GM12864 (cell line): Measurements from ENCODE around the gene SLC16A6.
"Not testable (repeated sequence)": the region's sequence is repeated elsewhere in the genome, so short reads cannot be mapped to it uniquely, and the experiment has no call there.

ENCODE experiments used
- DNase-seq: peaks from one replicate; pipeline ENCODE4 v3.0.0-alpha.2; 2011; ENCODE audit warnings: low read depth
- H3K4me3 ChIP-seq: 2 replicates; pipeline ENCODE4 v1.5.1; 2011; ENCODE audit warnings: mild to moderate bottlenecking, low read depth, low read length, control low read depth
- CTCF ChIP-seq: IDR thresholded peaks from 2 replicates; pipeline ENCODE4 v1.5.1; 2011; ENCODE audit warnings: low read depth, mild to moderate bottlenecking, moderate library complexity, low read length, control low read depth, inconsistent platforms; ENCODE audit errors: missing control alignments

Gene SLC16A6

GRCh38 chr17:68319410-68320162, 28.7 kb upstream of the SLC16A6 start:
- no peak for TF ChIP-seq CTCF
- no peak overlapping the region for H3K4me3 ChIP-seq
- DNase-seq, result no peak

DNA sequence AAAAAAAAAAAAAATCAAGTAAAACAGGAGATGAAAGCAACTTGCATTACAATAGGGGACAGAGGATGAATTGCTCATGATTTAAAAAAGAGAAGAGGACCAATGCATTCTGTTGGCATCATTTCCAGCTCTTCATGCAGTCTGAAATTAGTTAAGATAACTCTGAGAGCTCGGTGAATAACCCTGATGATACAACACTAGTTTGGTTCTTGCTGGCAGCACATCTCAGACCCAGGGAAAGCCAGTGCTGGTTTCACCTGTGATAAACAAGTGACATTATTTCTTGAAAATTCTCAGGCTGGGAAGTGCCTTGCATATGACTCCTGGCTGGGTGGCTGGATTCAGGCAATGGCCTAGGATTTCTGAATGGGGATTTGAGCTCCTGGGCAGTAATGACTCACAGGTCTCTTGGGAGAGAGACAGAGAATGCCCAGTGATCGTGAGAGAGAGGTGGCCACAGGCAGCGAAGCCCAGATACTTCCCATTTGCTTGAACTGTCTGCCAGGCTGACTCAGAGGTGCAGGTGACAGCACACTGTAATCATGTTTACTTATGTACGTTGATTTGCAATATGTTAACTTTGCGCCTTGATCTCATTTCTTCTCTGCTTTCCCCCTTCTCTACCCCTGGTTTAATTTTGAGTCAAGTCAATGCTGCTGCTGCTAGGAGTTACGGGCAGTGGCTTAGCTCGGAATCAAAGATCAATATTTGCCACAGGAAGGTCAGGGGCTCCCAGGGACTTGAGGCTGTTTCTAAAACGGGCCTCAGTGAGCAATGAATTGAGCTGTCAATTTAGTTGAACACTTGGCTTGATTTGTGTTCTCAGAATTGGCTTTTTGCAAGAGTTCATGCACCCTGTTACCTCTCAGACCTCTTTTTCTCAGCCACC, 27.4 kb upstream of the SLC16A6 start:
- TF ChIP-seq CTCF, result no peak

GRCh38 chr17:68317458-68317857, 26.5 kb upstream of the SLC16A6 start:
- DNase-seq, result no peak
- TF ChIP-seq CTCF, result no peak

More for the DNA sequence above, 27.4 kb upstream of the SLC16A6 start:
- no peak for DNase-seq
- H3K4me3 ChIP-seq, result no peak overlapping the region

GRCh38 chr17:68315930-68316329, 25.0 kb upstream of the SLC16A6 start:
- no peak overlapping the region for H3K4me3 ChIP-seq
- no peak for TF ChIP-seq CTCF
- DNase-seq, result no peak

More at GRCh38 chr17:68317458-68317857, 26.5 kb upstream of the SLC16A6 start:
- H3K4me3 ChIP-seq, result no peak overlapping the region

DNA sequence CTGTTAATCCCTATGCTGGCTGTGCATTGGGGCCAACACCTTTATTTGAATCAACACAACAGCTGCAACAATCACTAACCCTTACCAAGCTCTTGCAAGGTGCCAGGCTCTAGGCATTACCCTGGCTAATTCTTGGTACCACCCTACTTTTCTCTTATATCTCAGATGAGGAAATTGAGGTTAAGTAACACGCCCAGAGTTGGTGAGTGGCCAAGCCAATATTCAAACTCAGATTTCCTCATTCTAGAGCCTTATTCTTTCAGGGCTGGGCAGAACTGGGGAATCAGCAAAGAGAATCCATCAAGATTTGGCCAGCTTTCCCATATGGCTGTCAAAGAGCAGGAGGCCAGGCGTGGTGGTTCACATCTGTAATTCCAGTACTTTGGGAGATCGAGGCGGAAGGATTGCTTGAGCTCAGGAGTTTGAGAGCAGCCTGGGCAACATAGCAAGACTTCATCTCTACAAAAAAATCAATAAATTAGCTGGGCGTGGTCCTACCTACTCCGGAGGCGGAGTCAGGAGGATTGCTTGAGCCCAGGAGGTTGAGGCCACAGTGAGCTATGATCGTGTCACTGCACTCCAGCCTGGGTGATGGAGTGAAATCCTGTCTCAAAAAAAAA, 24.1 kb upstream of the SLC16A6 start:
- H3K4me3 ChIP-seq, result no peak overlapping the region
- no peak for DNase-seq
- no peak for TF ChIP-seq CTCF

GRCh38 chr17:68310152-68310551, 19.2 kb upstream of the SLC16A6 start:
- no peak overlapping the region for H3K4me3 ChIP-seq
- DNase-seq, result no peak
- no peak for TF ChIP-seq CTCF

DNA sequence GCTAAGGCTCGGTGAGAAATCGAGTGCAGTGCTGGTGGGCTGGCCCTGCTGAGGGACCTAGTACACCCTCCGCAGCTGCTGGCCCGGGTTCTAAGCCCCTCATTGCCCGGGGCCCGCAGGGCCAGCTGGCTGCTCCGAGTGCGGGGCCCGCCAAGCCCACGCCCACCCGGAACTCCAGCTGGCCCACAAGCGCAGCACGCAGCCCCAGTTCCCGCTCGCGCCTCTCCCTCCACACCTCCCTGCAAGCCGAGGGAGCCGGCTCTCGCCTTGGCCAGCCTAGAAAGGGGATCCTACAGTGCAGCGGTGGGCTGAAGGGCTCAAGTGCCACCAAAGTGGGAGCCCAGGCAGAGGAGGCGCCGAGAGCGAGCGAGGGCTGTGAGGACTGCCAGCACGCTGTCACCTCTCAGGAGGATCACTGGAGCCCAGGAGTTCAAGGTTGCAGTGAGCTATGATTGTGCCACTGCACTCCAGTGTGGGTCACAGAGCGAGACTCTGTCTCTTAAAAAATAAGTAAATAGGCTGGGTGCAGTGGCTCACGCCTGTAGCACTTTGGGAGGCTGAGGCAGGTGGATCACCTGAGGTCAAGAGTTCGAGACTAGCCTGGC, 18.2 kb upstream of the SLC16A6 start:
- DNase-seq, H3K4me3 ChIP-seq: not testable (repeated sequence)

DNA sequence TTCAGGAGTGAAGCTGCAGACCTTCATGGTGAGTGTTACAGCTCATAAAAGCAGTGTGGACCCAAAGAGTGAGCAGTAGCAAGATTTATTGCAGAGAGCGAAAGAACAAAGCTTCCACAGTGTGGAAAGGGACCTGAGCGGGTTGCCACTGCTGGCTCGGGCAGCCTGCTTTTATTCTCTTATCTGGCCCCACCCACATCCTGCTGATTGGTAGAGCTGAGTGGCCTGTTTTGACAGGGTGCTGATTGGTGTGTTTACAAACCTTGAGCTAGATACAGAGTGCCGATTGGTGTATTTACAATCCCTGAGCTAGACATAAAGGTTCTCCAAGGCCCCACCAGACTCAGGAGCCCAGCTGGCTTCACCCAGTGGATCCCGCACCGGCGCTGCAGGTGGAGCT, 17.6 kb upstream of the SLC16A6 start:
- H3K4me3 ChIP-seq, result not testable (repeated sequence)

More for the DNA sequence above, 17.6 kb upstream of the SLC16A6 start:
- not testable (repeated sequence) for DNase-seq
